ENCODE data around the gene TUBG1. TPM values are rescaled to one million over a fixed set of nuclear protein-coding genes. Genes with fewer than 3 reads are reported as not detected.

Gene TUBG1
- total and polyA plus RNA-seq, 9 of the 15 experiments (the other 6 are each of a cell fraction or from before 2014, with no cell fraction given), result 33.1 to 147 (median 66.0) TPM

DNA sequence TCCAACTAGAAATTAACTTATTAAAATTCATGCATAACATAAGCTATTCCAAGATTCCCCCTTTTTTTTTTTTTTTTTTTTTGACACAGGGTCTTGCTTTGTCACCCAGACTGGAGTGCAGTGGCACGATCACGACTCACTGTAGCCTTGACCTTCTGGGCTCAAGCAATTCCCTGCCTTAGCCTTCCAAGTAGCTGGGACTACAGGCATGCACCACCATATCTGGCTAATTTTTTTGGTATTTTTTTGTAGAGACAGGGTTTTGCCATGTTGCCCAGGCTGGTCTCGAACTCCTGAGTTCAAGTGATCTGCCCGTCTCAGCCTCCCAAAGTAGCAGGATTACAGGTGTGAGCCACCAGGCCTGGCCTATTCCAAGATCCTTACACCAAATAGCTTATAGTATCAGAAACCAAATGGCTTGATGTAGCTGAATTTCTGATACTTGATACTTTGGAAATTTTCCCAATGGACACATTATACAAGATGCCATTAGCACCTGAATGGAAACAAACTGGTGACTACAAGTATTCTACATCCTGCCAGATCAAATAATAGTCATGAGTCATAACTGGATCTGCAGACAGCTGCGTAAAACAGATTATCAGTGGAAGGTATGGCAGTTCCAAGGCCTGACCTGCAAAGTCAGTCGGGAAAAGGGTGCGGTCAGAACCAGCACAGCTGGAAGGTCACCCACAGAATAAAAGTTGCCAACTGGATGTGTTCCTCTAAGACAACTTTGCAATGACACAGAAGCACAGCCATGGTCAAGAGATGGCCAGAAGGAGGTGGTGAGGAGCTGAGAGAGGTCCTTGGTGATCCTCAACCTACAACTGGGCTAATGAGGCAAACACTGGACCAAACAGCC is 14.5 kb downstream of the TUBG1 start (continued):
- TF ChIP-seq POLR3G (IDR thresholded peaks at IDR 0.05; ENCODE audit: extremely low read depth, insufficient read length, insufficient replicate concordance) (no peak), FOXM1 (IDR thresholded peaks at IDR 0.05; ENCODE audit: low read depth) (peak; percentile 57), FOXM1 (CRISPR knock-in tag; IDR thresholded peaks at IDR 0.05; ENCODE audit: low read depth) (no peak), BMI1 (IDR thresholded peaks at IDR 0.05; ENCODE audit: low read length) (no peak), TCFL5 (CRISPR knock-in tag; conservative IDR thresholded peaks at IDR 0.05) (no peak), ESRRA (IDR thresholded peaks at IDR 0.05; ENCODE audit: borderline replicate concordance, low read depth) (peak; percentile 89), DPF2 (IDR thresholded peaks at IDR 0.05) (peak; percentile 97), PCBP2 (IDR thresholded peaks at IDR 0.05; ENCODE audit: low read depth, low read length, poor library complexity, severe bottlenecking) (no peak), CREM (IDR thresholded peaks at IDR 0.05; ENCODE audit: low read depth) (peak; percentile 67), SUPT5H (IDR thresholded peaks at IDR 0.05) (no peak), MTF1 (CRISPR knock-in tag; IDR thresholded peaks at IDR 0.05; ENCODE audit: borderline replicate concordance) (no peak), MBD2 (IDR thresholded peaks at IDR 0.05; ENCODE audit: borderline replicate concordance, low read depth) (peak; percentile 77), ZNF146 (CRISPR knock-in tag; IDR thresholded peaks at IDR 0.05; ENCODE audit: unreplicated experiment) (no peak), ILK (tag; IDR thresholded peaks at IDR 0.05; ENCODE audit: borderline replicate concordance, low read depth) (no peak), POLR2G (IDR thresholded peaks at IDR 0.05; ENCODE audit: low read depth, low read length) (no peak), SMAD3 (CRISPR knock-in tag; conservative IDR thresholded peaks at IDR 0.05) (no peak; the same call in 1 of the 2 replicates), ESRRB (CRISPR knock-in tag; IDR thresholded peaks at IDR 0.05; ENCODE audit: borderline replicate concordance) (no peak), ZNF282 (CRISPR knock-in tag; IDR thresholded peaks at IDR 0.05) (no peak), ZFX (CRISPR knock-in tag; IDR thresholded peaks at IDR 0.05) (peak; percentile 35; the same call in 1 of the 2 replicates), PPARD (CRISPR knock-in tag; IDR thresholded peaks at IDR 0.05) (no peak), HLTF (IDR thresholded peaks at IDR 0.05) (0 out of 2 replicates have a peak, but pooled peaks have one; percentile 54), ZBTB1 (CRISPR knock-in tag; IDR thresholded peaks at IDR 0.05; ENCODE audit: borderline replicate concordance, low read depth) (no peak), ZZZ3 (IDR thresholded peaks at IDR 0.05) (no peak), FUS (optimal IDR thresholded peaks at IDR 0.05; ENCODE audit: low read depth, low read length) (no peak), SLC30A9 (CRISPR knock-in tag; IDR thresholded peaks at IDR 0.05) (no peak), ZNF644 (tag; IDR thresholded peaks at IDR 0.05; ENCODE audit: low read depth) (no peak)
- TF ChIP-seq, protein P1, sequence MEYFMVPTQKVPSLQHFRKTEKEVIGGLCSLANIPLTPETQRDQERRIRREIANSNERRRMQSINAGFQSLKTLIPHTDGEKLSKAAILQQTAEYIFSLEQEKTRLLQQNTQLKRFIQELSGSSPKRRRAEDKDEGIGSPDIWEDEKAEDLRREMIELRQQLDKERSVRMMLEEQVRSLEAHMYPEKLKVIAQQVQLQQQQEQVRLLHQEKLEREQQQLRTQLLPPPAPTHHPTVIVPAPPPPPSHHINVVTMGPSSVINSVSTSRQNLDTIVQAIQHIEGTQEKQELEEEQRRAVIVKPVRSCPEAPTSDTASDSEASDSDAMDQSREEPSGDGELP (CRISPR knock-in tag; IDR thresholded peaks at IDR 0.05; ENCODE audit: borderline replicate concordance), result peak; percentile 96
- TF ChIP-seq, protein P2, sequence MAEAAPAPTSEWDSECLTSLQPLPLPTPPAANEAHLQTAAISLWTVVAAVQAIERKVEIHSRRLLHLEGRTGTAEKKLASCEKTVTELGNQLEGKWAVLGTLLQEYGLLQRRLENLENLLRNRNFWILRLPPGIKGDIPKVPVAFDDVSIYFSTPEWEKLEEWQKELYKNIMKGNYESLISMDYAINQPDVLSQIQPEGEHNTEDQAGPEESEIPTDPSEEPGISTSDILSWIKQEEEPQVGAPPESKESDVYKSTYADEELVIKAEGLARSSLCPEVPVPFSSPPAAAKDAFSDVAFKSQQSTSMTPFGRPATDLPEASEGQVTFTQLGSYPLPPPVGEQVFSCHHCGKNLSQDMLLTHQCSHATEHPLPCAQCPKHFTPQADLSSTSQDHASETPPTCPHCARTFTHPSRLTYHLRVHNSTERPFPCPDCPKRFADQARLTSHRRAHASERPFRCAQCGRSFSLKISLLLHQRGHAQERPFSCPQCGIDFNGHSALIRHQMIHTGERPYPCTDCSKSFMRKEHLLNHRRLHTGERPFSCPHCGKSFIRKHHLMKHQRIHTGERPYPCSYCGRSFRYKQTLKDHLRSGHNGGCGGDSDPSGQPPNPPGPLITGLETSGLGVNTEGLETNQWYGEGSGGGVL (CRISPR knock-in tag; IDR thresholded peaks at IDR 0.05), result no peak
